SK-N-SH (cell line): Measurements from ENCODE around the gene TBC1D5. TPM values are rescaled to one million over a fixed set of nuclear protein-coding genes. Genes with fewer than 3 reads are reported as not detected.

Experiments
- CTCF ChIA-PET: fragments of 300-600, 350-600 bp; formaldehyde crosslinking; extraction: SDS; loops from one replicate; lab custom pipeline; 2021; lab: Yijun Ruan, JAX
- POLR2A ChIA-PET: fragments of 350-600 bp; sonication (Branson Sonifier 250); formaldehyde crosslinking; extraction: SDS; loops from one replicate; lab custom pipeline; 2020; ENCODE audit warnings: antibody characterized with exemption, inconsistent platforms; lab: Yijun Ruan, JAX
- DNase-seq: peaks from one replicate; pipeline ENCODE4 v3.0.0; 2012
- H2AFZ ChIP-seq: fragments of 200-600 bp; sonication (generic); 2 replicates; pipeline ENCODE4 v1.8.1; 2016; ENCODE audit warnings: antibody characterized with exemption, mild to moderate bottlenecking, low read depth
- H3F3A ChIP-seq: fragments of 200-600 bp; sonication (generic); replicated peaks from 2 replicates; pipeline ENCODE3; 2016; ENCODE audit warnings: antibody characterized with exemption, mild to moderate bottlenecking; ENCODE audit not compliant: insufficient read depth
- H3K27ac ChIP-seq, 2 experiments: fragments of 200-500 bp in 1 of 2; fragments of 200-600 bp in 1 of 2; sonication (Bioruptor generic) in 1 of 2; sonication (generic), shearing (Covaris generic) in 1 of 2; 2 replicates each; pipeline versions ENCODE4 v1.5.1 to v1.6.1; 2014 to 2016; ENCODE audit warnings: low read depth in 2 of 2, inconsistent platforms in 1 of 2, low read length in 1 of 2, mild to moderate bottlenecking in 1 of 2, mixed read lengths in 1 of 2
- H3K27me3 ChIP-seq: fragments of 200-600 bp; sonication (generic), shearing (Covaris generic); 2 replicates; pipeline ENCODE4 v1.6.1; 2016; ENCODE audit warnings: mixed run types; ENCODE audit not compliant: insufficient read depth
- H3K36me3 ChIP-seq, 2 experiments: fragments of 200-500 bp in 1 of 2; fragments of 200-600 bp in 1 of 2; sonication (Bioruptor generic) in 1 of 2; sonication (generic) in 1 of 2; replicated peaks in 1 of 2; 2 replicates each; pipeline versions ENCODE3 to v1.5.1; 2014 to 2016; ENCODE audit warnings: low read length in 1 of 2, mild to moderate bottlenecking in 1 of 2; ENCODE audit not compliant: insufficient read depth in 2 of 2, control insufficient read depth in 1 of 2
- H3K4me1 ChIP-seq, 2 experiments: fragments of 200-500 bp in 1 of 2; fragments of 200-600 bp in 1 of 2; sonication (Bioruptor generic) in 1 of 2; sonication (generic), shearing (Covaris generic) in 1 of 2; 2 replicates each; pipeline versions ENCODE4 v1.5.1 to v1.6.1; 2014 to 2016; ENCODE audit warnings: low read depth in 1 of 2, low read length in 1 of 2, mixed run types in 1 of 2; ENCODE audit not compliant: insufficient read depth in 2 of 2, control insufficient read depth in 1 of 2
- H3K4me2 ChIP-seq: fragments of 200-600 bp; sonication (generic), shearing (Covaris generic); 2 replicates; pipeline ENCODE4 v1.6.1; 2017; ENCODE audit warnings: mixed run types
- H3K4me3 ChIP-seq, 2 experiments: fragments of 200-500 bp in 1 of 2; fragments of 200-600 bp in 1 of 2; sonication (Bioruptor generic) in 1 of 2; sonication (generic), shearing (Covaris generic) in 1 of 2; 2 replicates each; pipeline versions ENCODE4 v1.5.1 to v1.8.1; 2014 to 2016; ENCODE audit warnings: low read depth in 2 of 2, inconsistent platforms in 1 of 2, low read length in 1 of 2, mild to moderate bottlenecking in 1 of 2, mixed read lengths in 1 of 2, moderate library complexity in 1 of 2
- H3K79me2 ChIP-seq: fragments of 200-600 bp; sonication (generic); 2 replicates; pipeline ENCODE4 v1.8.1; 2017; ENCODE audit warnings: mild to moderate bottlenecking; ENCODE audit not compliant: insufficient read depth
- H3K9ac ChIP-seq: fragments of 200-600 bp; sonication (generic); 2 replicates; pipeline ENCODE4 v1.6.1; 2017; ENCODE audit warnings: mixed run types
- H3K9me2 ChIP-seq: fragments of 200-600 bp; sonication (generic); 2 replicates; pipeline ENCODE4 v1.6.1; 2017; ENCODE audit warnings: mixed run types
- H3K9me3 ChIP-seq: fragments of 200-600 bp; sonication (generic); 2 replicates; pipeline ENCODE4 v1.6.1; 2017; ENCODE audit warnings: mixed run types, mild to moderate bottlenecking, moderate library complexity
- H4K20me1 ChIP-seq: fragments of 200-600 bp; sonication (generic); 2 replicates; pipeline ENCODE4 v1.6.1; 2017; ENCODE audit warnings: mild to moderate bottlenecking, mixed run types; ENCODE audit not compliant: insufficient read depth
- ELF1 ChIP-seq: IDR thresholded peaks from 2 replicates; pipeline ENCODE4 v1.4.0; 2012
- EP300 ChIP-seq, 2 experiments: IDR thresholded peaks; 2 replicates each; pipeline versions ENCODE4 v1.4.0 to v1.6.1; 2012; ENCODE audit warnings: borderline replicate concordance in 1 of 2, low read depth in 1 of 2, low read length in 1 of 2
- FOXM1 ChIP-seq: IDR thresholded peaks from 2 replicates; pipeline ENCODE4 v1.4.0; 2012; ENCODE audit warnings: low read depth, mild to moderate bottlenecking
- GATA2 ChIP-seq: sonication (generic); formaldehyde crosslinking; IDR thresholded peaks from 2 replicates; pipeline ENCODE4 v1.5.0; 2020; ENCODE audit warnings: mild to moderate bottlenecking, missing genetic modification reagents
- MAX ChIP-seq: IDR thresholded peaks from 2 replicates; pipeline ENCODE4 v1.4.0; 2012; ENCODE audit warnings: low read depth
- MEF2A ChIP-seq: IDR thresholded peaks from 2 replicates; pipeline ENCODE4 v1.4.0; 2012; ENCODE audit warnings: low read depth, borderline replicate concordance
- NFIC ChIP-seq: IDR thresholded peaks from 2 replicates; pipeline ENCODE4 v1.4.0; 2012; ENCODE audit warnings: borderline replicate concordance
- PBX3 ChIP-seq: IDR thresholded peaks from 2 replicates; pipeline ENCODE4; 2012
- RAD21 ChIP-seq: IDR thresholded peaks from 2 replicates; pipeline ENCODE4 v1.6.1; 2012; ENCODE audit warnings: mild to moderate bottlenecking, low read length
- RCOR1 ChIP-seq: fragments of 150-350 bp; IDR thresholded peaks from 2 replicates; pipeline ENCODE4 v1.6.1; 2017; ENCODE audit warnings: antibody characterized with exemption, low read length
- REST ChIP-seq: IDR thresholded peaks from 2 replicates; pipeline ENCODE4 v1.6.1; 2012; ENCODE audit warnings: mild to moderate bottlenecking, low read depth, low read length, moderate library complexity
- RFX5 ChIP-seq: IDR thresholded peaks from 2 replicates; pipeline ENCODE4 v1.6.1; 2012; ENCODE audit warnings: mild to moderate bottlenecking, improper control_type of control experiment, low read length
- RXRA ChIP-seq: IDR thresholded peaks from 2 replicates; pipeline ENCODE4 v1.4.0; 2012; ENCODE audit warnings: low read depth, mild to moderate bottlenecking, borderline replicate concordance
- SMC3 ChIP-seq: IDR thresholded peaks from 2 replicates; pipeline ENCODE4 v1.6.1; 2012; ENCODE audit warnings: low read depth, low read length, improper control_type of control experiment
- TEAD4 ChIP-seq: IDR thresholded peaks from 2 replicates; pipeline ENCODE4 v1.4.0; 2012; ENCODE audit warnings: mild to moderate bottlenecking, borderline replicate concordance; ENCODE audit not compliant: insufficient read depth
- USF2 ChIP-seq: fragments of 150-350 bp; IDR thresholded peaks from 2 replicates; pipeline ENCODE4 v1.6.1; 2017; ENCODE audit warnings: antibody characterized with exemption, low read length, low read depth, borderline replicate concordance
- YY1 ChIP-seq: IDR thresholded peaks from 2 replicates; pipeline ENCODE4 v1.4.0; 2012; ENCODE audit warnings: low read depth, mild to moderate bottlenecking
- ZBTB33 ChIP-seq: IDR thresholded peaks from 2 replicates; pipeline ENCODE4 v1.4.0; 2012; ENCODE audit warnings: low read depth, borderline replicate concordance
- WGBS: methylation state at CpG from one replicate; pipeline ENCODE4 v1.1.6; 2017; ENCODE audit warnings: low lambda C conversion rate; 5-methylcytosine and 5-hydroxymethylcytosine counted together
- polyA plus RNA-seq, 3 experiments: library from polyadenylated mRNA; depleted of rRNA; stranded (reverse); fragments of >200 nt; gene quantifications; 2 replicates each; pipeline ENCODE4 v1.2.3, GENCODE V29; 2012

The TBC1D5 gene
- polyA plus RNA-seq, 1 of the 3 experiments (the other 2 are of a cell fraction) = 19.5 TPM

- ChIA-PET CTCF (no interaction called here), POLR2A (no interaction called here)
Observed at GRCh38 chr3:17141699-17142098, 600.7 kb downstream of the TBC1D5 start.

More at GRCh38 chr3:17141699-17142098, 600.7 kb downstream of the TBC1D5 start:
- TF ChIP-seq RFX5 (no peak), MEF2A (no peak), REST (no peak), RAD21 (no peak), ZBTB33 (no peak), FOXM1 (no peak), USF2 (no peak), NFIC (no peak), GATA2 (no peak), EP300 (IDR thresholded peaks at IDR 0.05; ENCODE audit: borderline replicate concordance in 1 of 2, low read depth in 1 of 2, low read length in 1 of 2) (no peak), YY1 (no peak), PBX3 (no peak), RCOR1 (no peak), ELF1 (no peak), TEAD4 (no peak), SMC3 (no peak), RXRA (no peak), MAX (no peak)
- H3K9me2 ChIP-seq = no peaks in the 10 kb centered on the region
- 100% methylated on average over 4 of the region's 4 CpGs for WGBS
- H4K20me1 ChIP-seq = no peaks in the 10 kb centered on the region
- no peak overlapping the region for H3K4me3 ChIP-seq
- no peaks in the 10 kb centered on the region for H3K36me3 ChIP-seq
- H3K9me3 ChIP-seq = no peaks in the 10 kb centered on the region
- no peak overlapping the region for H3K27ac ChIP-seq
- no peak overlapping the region for H3K9ac ChIP-seq
- H2AFZ ChIP-seq = no peak overlapping the region
- no peaks in the 10 kb centered on the region for H3K4me1 ChIP-seq
- DNase-seq = no peak
- H3K27me3 ChIP-seq = no peaks in the 10 kb centered on the region
- no peak overlapping the region for H3K4me2 ChIP-seq
- no peaks in the 10 kb centered on the region for H3K79me2 ChIP-seq
- H3F3A ChIP-seq = no peaks in the 10 kb centered on the region
